HEK293 (cell line): ENCODE measurements around the gene SLC25A24.

Experiments used
- CTCF ChIA-PET: fragments of 350-600 bp; formaldehyde crosslinking; extraction: SDS; loops from one replicate; lab custom pipeline; 2021; ENCODE audit warnings: antibody characterized with exemption; lab: Yijun Ruan, JAX
- POLR2A ChIA-PET: fragments of 300-600 bp; formaldehyde crosslinking; extraction: SDS; loops from one replicate; lab custom pipeline; 2020; ENCODE audit warnings: antibody characterized with exemption, inconsistent platforms; lab: Yijun Ruan, JAX
- H3K27ac ChIP-seq: fragments of 200-500 bp; sonication (Bioruptor generic); 2 replicates; pipeline ENCODE4 v1.5.1; 2014; ENCODE audit warnings: low read depth, low read length, control low read depth, inconsistent platforms; ENCODE audit errors: extremely low read depth
- H3K36me3 ChIP-seq, 2 experiments: fragments of 200-500 bp in 1 of 2; sonication (Bioruptor generic) in 1 of 2; 1 replicate in 1 of 2; 2 replicates in 1 of 2; pipeline ENCODE4 v1.5.1; 2014 to 2017; ENCODE audit warnings: inconsistent platforms in 2 of 2, low read length in 2 of 2; ENCODE audit not compliant: control insufficient read depth in 2 of 2, insufficient read depth in 1 of 2
- H3K4me1 ChIP-seq: fragments of 200-500 bp; sonication (Bioruptor generic); 2 replicates; pipeline ENCODE4 v1.5.1; 2014; ENCODE audit warnings: mild to moderate bottlenecking, low read length, inconsistent platforms; ENCODE audit not compliant: control insufficient read depth, insufficient read depth
- H3K4me3 ChIP-seq: 2 replicates; pipeline ENCODE4 v1.5.1; 2011; ENCODE audit warnings: low read depth, mild to moderate bottlenecking, control low read depth, low read length, moderate library complexity
- H3K9me3 ChIP-seq: fragments of 200-500 bp; sonication (Bioruptor generic); 2 replicates; pipeline ENCODE4 v1.5.1; 2014; ENCODE audit warnings: low read depth, low read length, inconsistent platforms; ENCODE audit not compliant: control insufficient read depth, insufficient read depth
- BCL11A ChIP-seq: fragments of 450-650 bp; formaldehyde crosslinking; IDR thresholded peaks from 2 replicates; pipeline ENCODE4 v1.5.1; 2016; ENCODE audit warnings: low read depth, missing biosample characterization, missing genetic modification characterization
- BCL11B ChIP-seq: fragments of 450-650 bp; formaldehyde crosslinking; IDR thresholded peaks from 2 replicates; pipeline ENCODE4 v1.5.1; 2016; ENCODE audit warnings: low read depth, missing biosample characterization, missing genetic modification characterization
- REST ChIP-seq: fragments of 450-650 bp; formaldehyde crosslinking; IDR thresholded peaks from 2 replicates; pipeline ENCODE4 v1.5.1; 2016; ENCODE audit warnings: missing biosample characterization, missing genetic modification characterization
- ZBTB1 ChIP-seq: fragments of 450-650 bp; formaldehyde crosslinking; IDR thresholded peaks from 2 replicates; pipeline ENCODE4 v1.5.1; 2016; ENCODE audit warnings: missing biosample characterization, missing genetic modification characterization
- ZBTB11 ChIP-seq: fragments of 450-650 bp; formaldehyde crosslinking; conservative IDR thresholded peaks from 2 replicates; pipeline ENCODE4 v1.5.1; 2016; ENCODE audit warnings: low read depth, missing biosample characterization, missing genetic modification characterization
- ZBTB8A ChIP-seq: fragments of 450-650 bp; formaldehyde crosslinking; IDR thresholded peaks from 2 replicates; pipeline ENCODE4 v1.5.1; 2016; ENCODE audit warnings: missing biosample characterization, missing genetic modification characterization
- ZEB2 ChIP-seq: fragments of 450-650 bp; formaldehyde crosslinking; IDR thresholded peaks from 2 replicates; pipeline ENCODE4 v1.5.1; 2016; ENCODE audit warnings: missing biosample characterization, missing genetic modification characterization
- ZFP3 ChIP-seq: fragments of 450-650 bp; formaldehyde crosslinking; IDR thresholded peaks from 2 replicates; pipeline ENCODE4 v1.5.1; 2016; ENCODE audit warnings: low read depth, missing biosample characterization, missing genetic modification characterization
- ZNF146 ChIP-seq: fragments of 450-650 bp; formaldehyde crosslinking; IDR thresholded peaks from 2 replicates; pipeline ENCODE4 v1.5.1; 2016; ENCODE audit warnings: missing biosample characterization, missing genetic modification characterization
- ZNF175 ChIP-seq: fragments of 450-650 bp; formaldehyde crosslinking; IDR thresholded peaks from 2 replicates; pipeline ENCODE4 v1.5.1; 2016; ENCODE audit warnings: missing biosample characterization, missing genetic modification characterization
- ZNF19 ChIP-seq: fragments of 450-650 bp; formaldehyde crosslinking; IDR thresholded peaks from 2 replicates; pipeline ENCODE4; 2016; ENCODE audit warnings: missing biosample characterization, missing genetic modification characterization, low read depth
- ZNF426 ChIP-seq: fragments of 450-650 bp; formaldehyde crosslinking; IDR thresholded peaks from 2 replicates; pipeline ENCODE4 v1.5.1; 2017; ENCODE audit warnings: missing biosample characterization, missing genetic modification characterization, mild to moderate bottlenecking, inconsistent platforms, moderate library complexity
- ZNF488 ChIP-seq: fragments of 450-650 bp; formaldehyde crosslinking; IDR thresholded peaks from 2 replicates; pipeline ENCODE4 v1.5.1; 2016; ENCODE audit warnings: missing biosample characterization, missing genetic modification characterization
- ZNF629 ChIP-seq: fragments of 450-650 bp; formaldehyde crosslinking; IDR thresholded peaks from 2 replicates; pipeline ENCODE4 v1.5.1; 2017; ENCODE audit warnings: missing biosample characterization, missing genetic modification characterization
- ZNF660 ChIP-seq: fragments of 450-650 bp; IDR thresholded peaks from 2 replicates; pipeline ENCODE4 v1.5.1; 2018; ENCODE audit warnings: missing biosample characterization, mild to moderate bottlenecking, missing genetic modification characterization
- ZNF701 ChIP-seq: fragments of 450-650 bp; formaldehyde crosslinking; IDR thresholded peaks from 2 replicates; pipeline ENCODE4 v1.5.1; 2016; ENCODE audit warnings: missing biosample characterization, missing genetic modification characterization
- ZSCAN30 ChIP-seq: fragments of 450-650 bp; IDR thresholded peaks from 2 replicates; pipeline ENCODE4 v1.5.1; 2018; ENCODE audit warnings: missing biosample characterization, mild to moderate bottlenecking, missing genetic modification characterization, moderate library complexity

The SLC25A24 gene

GRCh38 chr1:108158893-108159453, 41.2 kb downstream of the SLC25A24 start (continued):
- no peak for TF ChIP-seq ZEB2

GRCh38 chr1:108154314-108154713, 45.8 kb downstream of the SLC25A24 start:
- Histone ChIP-seq H3K36me3 (peaks cover 19 to 57% of the 10 kb centered on the region in 2 experiments), H3K4me3 (no peak overlapping the region), H3K9me3 (no peaks in the 10 kb centered on the region), H3K27ac (no peak overlapping the region), H3K4me1 (no peaks in the 10 kb centered on the region)
- CTCF ChIA-PET: no interaction called here
- TF ChIP-seq ZNF488 (tag by site-specific recombination): no peak
- POLR2A ChIA-PET: no interaction called here

- no peak overlapping the region for H3K4me3 ChIP-seq
- TF ChIP-seq ZBTB1 (tag by site-specific recombination) (no peak), ZFP3 (tag by site-specific recombination) (no peak), ZSCAN30 (tag by site-specific recombination) (no peak), ZBTB8A (tag by site-specific recombination) (no peak)
- no peaks in the 10 kb centered on the region for H3K4me1 ChIP-seq
- no peaks in the 10 kb centered on the region for H3K9me3 ChIP-seq
- POLR2A ChIA-PET: no interaction called here
- peaks cover 19 to 71% of the 10 kb centered on the region in 2 experiments for H3K36me3 ChIP-seq
- CTCF ChIA-PET: interaction anchor here (0.6 to 0.9 kb wide), 2 partner anchors 26 to 27 kb away, joined by 3 to 5 read pairs; no protein-coding TSS in a partner anchor
- H3K27ac ChIP-seq: no peak overlapping the region
Measured at GRCh38 chr1:108152782-108153222, 47.3 kb downstream of the SLC25A24 start.

GRCh38 chr1:108151548-108151947, 48.6 kb downstream of the SLC25A24 start:
- Histone ChIP-seq H3K4me3 (no peak overlapping the region), H3K9me3 (no peaks in the 10 kb centered on the region), H3K36me3 (peaks cover 19 to 74% of the 10 kb centered on the region in 2 experiments), H3K4me1 (no peaks in the 10 kb centered on the region), H3K27ac (no peak overlapping the region)
- TF ChIP-seq ZNF660: no peak
- peak; percentile 63 for TF ChIP-seq REST
- no peak for TF ChIP-seq ZNF146 (tag by site-specific recombination)
- TF ChIP-seq BCL11B (tag by site-specific recombination): no peak
- no peak for TF ChIP-seq ZNF19 (tag by site-specific recombination)
- CTCF ChIA-PET: interaction anchor here (1.0 to 1.2 kb wide), 2 partner anchors 22 to 493 kb away, joined by 3 read pairs; no protein-coding TSS in a partner anchor
- POLR2A ChIA-PET: no interaction called here

- Histone ChIP-seq H3K4me3 (no peak overlapping the region), H3K4me1 (no peaks in the 10 kb centered on the region), H3K36me3 (peaks cover 15 to 65% of the 10 kb centered on the region in 2 experiments), H3K9me3 (no peaks in the 10 kb centered on the region), H3K27ac (no peak overlapping the region)
- POLR2A ChIA-PET: no interaction called here
- CTCF ChIA-PET: no interaction called here
- TF ChIP-seq ZNF175 (tag by site-specific recombination) (no peak), ZBTB11 (no peak), ZNF701 (tag by site-specific recombination) (no peak), BCL11A (tag by site-specific recombination) (no peak), ZNF426 (tag by site-specific recombination) (no peak), ZNF629 (tag by site-specific recombination) (no peak)
Measured at GRCh38 chr1:108149796-108150467, 50.2 kb downstream of the SLC25A24 start.
